Measurements from ENCODE around the gene FOCAD. TPM values are rescaled to one million over a fixed set of nuclear protein-coding genes. Genes with fewer than 3 reads are reported as not detected.
"Not testable (repeated sequence)": the region's sequence is repeated elsewhere in the genome, so short reads cannot be mapped to it uniquely, and the experiment has no call there.

FOCAD gene
- total RNA-seq, 1 experiment from 2014 or later = 17.1 TPM

DNA sequence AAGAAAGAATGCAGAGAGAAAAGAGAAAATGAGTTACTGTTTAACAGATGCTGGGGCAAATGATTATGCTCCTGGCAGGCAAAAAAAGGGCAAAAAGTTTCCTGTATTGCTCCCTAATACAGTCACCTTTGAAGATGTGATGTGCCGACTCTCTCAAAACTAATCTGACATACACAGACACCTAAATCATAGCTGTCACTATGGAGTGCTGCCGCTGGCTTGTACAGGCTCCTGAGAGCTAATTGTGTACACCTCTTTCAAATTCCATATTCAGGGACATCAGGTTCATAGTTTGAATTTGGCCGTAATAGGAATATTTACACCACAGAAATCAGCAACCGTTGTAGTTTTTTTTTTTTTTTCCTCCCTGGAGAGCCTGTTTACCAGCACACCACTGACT, 12.4 kb upstream of the FOCAD start:
- no peak overlapping the region for H3K4me2 ChIP-seq
- no peak overlapping the region for H2AFZ ChIP-seq
- ChIA-PET CTCF (interaction anchor here (0.6 kb wide), 1 partner anchor 164 kb away, joined by 4 read pairs; no protein-coding TSS in a partner anchor), POLR2A (ENCODE audit: unreplicated experiment) (no interaction called here)
- no peaks in the 10 kb centered on the region for H3K36me3 ChIP-seq (ENCODE audit: low read depth)
- H3K27me3 ChIP-seq (ENCODE audit: insufficient read depth, low read depth) = no peaks in the 10 kb centered on the region
- intact Hi-C loops (cut with micrococcal nuclease; ENCODE audit: unreplicated experiment) = no loop called here
- no TSS peak for BruUV-seq (replicated peaks)
- no peaks in the 10 kb centered on the region for H3F3A ChIP-seq (ENCODE audit: insufficient read depth, low read depth)
- no peaks in the 10 kb centered on the region for H3K79me2 ChIP-seq (ENCODE audit: low read depth)
- no peak overlapping the region for H3K4me3 ChIP-seq
- H4K20me1 ChIP-seq (ENCODE audit: insufficient read depth) = no peaks in the 10 kb centered on the region
- no peaks in the 10 kb centered on the region for H3K4me1 ChIP-seq (replicated peaks; ENCODE audit: insufficient read depth)
- TF ChIP-seq, protein P1, sequence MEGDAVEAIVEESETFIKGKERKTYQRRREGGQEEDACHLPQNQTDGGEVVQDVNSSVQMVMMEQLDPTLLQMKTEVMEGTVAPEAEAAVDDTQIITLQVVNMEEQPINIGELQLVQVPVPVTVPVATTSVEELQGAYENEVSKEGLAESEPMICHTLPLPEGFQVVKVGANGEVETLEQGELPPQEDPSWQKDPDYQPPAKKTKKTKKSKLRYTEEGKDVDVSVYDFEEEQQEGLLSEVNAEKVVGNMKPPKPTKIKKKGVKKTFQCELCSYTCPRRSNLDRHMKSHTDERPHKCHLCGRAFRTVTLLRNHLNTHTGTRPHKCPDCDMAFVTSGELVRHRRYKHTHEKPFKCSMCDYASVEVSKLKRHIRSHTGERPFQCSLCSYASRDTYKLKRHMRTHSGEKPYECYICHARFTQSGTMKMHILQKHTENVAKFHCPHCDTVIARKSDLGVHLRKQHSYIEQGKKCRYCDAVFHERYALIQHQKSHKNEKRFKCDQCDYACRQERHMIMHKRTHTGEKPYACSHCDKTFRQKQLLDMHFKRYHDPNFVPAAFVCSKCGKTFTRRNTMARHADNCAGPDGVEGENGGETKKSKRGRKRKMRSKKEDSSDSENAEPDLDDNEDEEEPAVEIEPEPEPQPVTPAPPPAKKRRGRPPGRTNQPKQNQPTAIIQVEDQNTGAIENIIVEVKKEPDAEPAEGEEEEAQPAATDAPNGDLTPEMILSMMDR (conservative IDR thresholded peaks at IDR 0.05) = no peak
- TF ChIP-seq EZH2 (IDR thresholded peaks at IDR 0.05; ENCODE audit: low read depth) = no peak
- H3K9me3 ChIP-seq (ENCODE audit: insufficient read depth, low read depth) = no peaks in the 10 kb centered on the region
- H3K9me2 ChIP-seq (ENCODE audit: insufficient read depth) = no peaks in the 10 kb centered on the region
- H3K27ac ChIP-seq = no peak overlapping the region
- DNase-seq = no peak

DNA sequence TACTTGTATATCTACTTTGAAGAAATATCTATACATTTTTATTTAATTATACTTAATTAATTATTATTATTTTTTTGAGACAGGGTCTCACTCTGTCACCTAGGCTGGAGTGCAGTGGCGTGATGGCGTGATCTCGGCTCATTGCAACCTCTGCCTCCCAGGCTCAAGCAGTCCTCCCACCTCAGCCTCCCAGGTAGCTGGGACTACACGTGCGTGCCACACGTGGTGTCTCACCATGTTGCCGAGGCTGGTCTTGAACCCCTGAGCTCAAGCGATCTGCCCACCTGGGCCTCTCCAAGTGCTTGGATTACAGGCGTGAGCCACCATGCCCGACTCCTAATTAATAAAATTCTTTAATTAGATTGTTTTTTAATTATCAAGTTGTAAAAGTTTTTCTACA, 10.5 kb upstream of the FOCAD start:
- DNase-seq; POLR2A ChIA-PET (ENCODE audit: unreplicated experiment); H3K27me3 ChIP-seq (ENCODE audit: insufficient read depth, low read depth); H3K9me3 ChIP-seq (ENCODE audit: insufficient read depth, low read depth); H3K79me2 ChIP-seq (ENCODE audit: low read depth); H3F3A ChIP-seq (ENCODE audit: insufficient read depth, low read depth); H2AFZ ChIP-seq; BruUV-seq (replicated peaks); H3K36me3 ChIP-seq (ENCODE audit: low read depth); H3K27ac ChIP-seq; H3K4me1 ChIP-seq (replicated peaks; ENCODE audit: insufficient read depth); H4K20me1 ChIP-seq (ENCODE audit: insufficient read depth); intact Hi-C loops (cut with micrococcal nuclease; ENCODE audit: unreplicated experiment); H3K4me2 ChIP-seq; H3K9me2 ChIP-seq (ENCODE audit: insufficient read depth); CTCF ChIA-PET; H3K4me3 ChIP-seq: not testable (repeated sequence)

DNA sequence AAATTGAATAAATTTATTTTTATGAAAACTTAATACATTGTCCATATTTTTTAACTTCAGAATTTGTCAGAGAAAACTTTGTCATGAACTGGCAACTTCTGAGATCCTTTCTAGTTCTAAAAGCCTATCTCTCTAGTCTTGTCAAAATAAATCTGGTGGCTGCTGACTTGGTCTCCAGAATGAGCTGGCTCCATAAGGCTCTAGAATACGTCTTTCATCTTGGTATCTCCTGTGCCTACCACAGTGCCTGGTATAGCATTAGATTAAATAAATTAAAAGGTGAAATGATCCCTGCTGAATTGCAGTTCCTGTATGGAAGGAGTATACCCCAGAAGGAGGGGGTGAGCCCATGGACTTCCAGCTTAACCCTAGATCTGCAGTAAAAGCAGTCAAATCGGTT, 2.6 kb upstream of the FOCAD start:
- no TSS peak for BruUV-seq (replicated peaks)
- no peak for DNase-seq
- Histone ChIP-seq H3K36me3 (ENCODE audit: low read depth) (no peaks in the 10 kb centered on the region), H3K9me3 (ENCODE audit: insufficient read depth, low read depth) (no peaks in the 10 kb centered on the region), H4K20me1 (ENCODE audit: insufficient read depth) (no peaks in the 10 kb centered on the region), H3K4me2 (no peak overlapping the region), H3K4me1 (replicated peaks; ENCODE audit: insufficient read depth) (peaks cover 14% of the 10 kb centered on the region), H3K79me2 (ENCODE audit: low read depth) (peaks cover 18% of the 10 kb centered on the region), H3K9me2 (ENCODE audit: insufficient read depth) (no peaks in the 10 kb centered on the region), H3K4me3 (no peak overlapping the region), H3K27ac (no peak overlapping the region), H3F3A (ENCODE audit: insufficient read depth, low read depth) (0 out of 2 replicates have a peak, but pooled peaks cover 8% of the 10 kb centered on the region), H2AFZ (no peak overlapping the region), H3K27me3 (ENCODE audit: insufficient read depth, low read depth) (no peaks in the 10 kb centered on the region)
- intact Hi-C loops (cut with micrococcal nuclease; ENCODE audit: unreplicated experiment) = loop anchor here (10.0 kb wide), 1 partner anchor 167 kb away; no protein-coding TSS in a partner anchor
- ChIA-PET CTCF (no interaction called here), POLR2A (ENCODE audit: unreplicated experiment) (no interaction called here)
- TF ChIP-seq, protein P1 (conservative IDR thresholded peaks at IDR 0.05) = no peak
- TF ChIP-seq EZH2 (IDR thresholded peaks at IDR 0.05; ENCODE audit: low read depth) = no peak
